ENCODE measurements around the gene ERI3. TPM values are rescaled to one million over a fixed set of nuclear protein-coding genes. Genes with fewer than 3 reads are reported as not detected.

Gene ERI3
- total RNA-seq, 1 donor from 2014 or later, result 96.1 TPM

DNA sequence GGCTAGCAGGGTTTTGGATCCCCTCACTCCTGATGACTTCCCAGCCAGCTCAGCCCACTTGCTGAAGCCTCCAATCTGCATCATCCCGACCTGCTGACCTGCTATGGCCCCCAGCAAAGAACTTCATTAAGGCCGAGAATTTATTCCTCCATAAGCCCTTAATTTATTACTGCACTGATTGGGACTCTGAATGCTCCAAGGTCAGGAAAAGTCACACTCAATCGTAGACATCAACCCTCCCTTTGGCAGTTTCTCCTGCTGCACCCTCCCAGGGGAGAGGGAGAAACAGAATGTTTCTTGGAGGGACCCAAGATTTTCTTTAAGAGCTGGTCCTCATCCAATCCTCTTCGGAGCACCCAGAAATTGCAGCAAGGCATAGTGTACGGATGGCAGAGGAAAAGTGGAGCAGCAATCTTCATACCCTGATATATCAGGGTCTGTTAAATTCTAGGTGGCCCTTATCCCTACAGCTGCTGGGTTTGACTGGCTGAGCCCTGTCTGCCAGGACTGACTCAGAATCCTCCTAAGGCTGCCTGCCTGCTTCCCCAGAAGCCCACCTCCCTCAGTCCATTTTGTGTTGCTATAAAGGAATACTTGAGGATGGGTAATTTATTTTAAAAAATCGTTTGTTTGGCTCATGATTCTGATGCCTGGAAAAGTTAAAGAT is 79.6 kb downstream of the ERI3 start:
- H3K36me3 Mint-ChIP-seq (ENCODE audit: insufficient read depth), result peaks cover 3% of the 10 kb centered on the region
- no peaks in the 10 kb centered on the region for H3K27me3 Mint-ChIP-seq
- TF ChIP-seq, protein P1, sequence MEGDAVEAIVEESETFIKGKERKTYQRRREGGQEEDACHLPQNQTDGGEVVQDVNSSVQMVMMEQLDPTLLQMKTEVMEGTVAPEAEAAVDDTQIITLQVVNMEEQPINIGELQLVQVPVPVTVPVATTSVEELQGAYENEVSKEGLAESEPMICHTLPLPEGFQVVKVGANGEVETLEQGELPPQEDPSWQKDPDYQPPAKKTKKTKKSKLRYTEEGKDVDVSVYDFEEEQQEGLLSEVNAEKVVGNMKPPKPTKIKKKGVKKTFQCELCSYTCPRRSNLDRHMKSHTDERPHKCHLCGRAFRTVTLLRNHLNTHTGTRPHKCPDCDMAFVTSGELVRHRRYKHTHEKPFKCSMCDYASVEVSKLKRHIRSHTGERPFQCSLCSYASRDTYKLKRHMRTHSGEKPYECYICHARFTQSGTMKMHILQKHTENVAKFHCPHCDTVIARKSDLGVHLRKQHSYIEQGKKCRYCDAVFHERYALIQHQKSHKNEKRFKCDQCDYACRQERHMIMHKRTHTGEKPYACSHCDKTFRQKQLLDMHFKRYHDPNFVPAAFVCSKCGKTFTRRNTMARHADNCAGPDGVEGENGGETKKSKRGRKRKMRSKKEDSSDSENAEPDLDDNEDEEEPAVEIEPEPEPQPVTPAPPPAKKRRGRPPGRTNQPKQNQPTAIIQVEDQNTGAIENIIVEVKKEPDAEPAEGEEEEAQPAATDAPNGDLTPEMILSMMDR (IDR thresholded peaks at IDR 0.05; ENCODE audit: unreplicated experiment), result no peak
- no peaks in the 10 kb centered on the region for H3K9me3 Mint-ChIP-seq (ENCODE audit: low read depth)
- H3K4me3 Mint-ChIP-seq (ENCODE audit: low read depth), result no peak overlapping the region
- peak overlapping the region; percentile 40 for H3K27ac Mint-ChIP-seq
- DNase-seq (ENCODE audit: low spot score, unreplicated experiment), result no peak
- H3K4me1 Mint-ChIP-seq (ENCODE audit: low read depth), result peaks cover 1% of the 10 kb centered on the region

DNA sequence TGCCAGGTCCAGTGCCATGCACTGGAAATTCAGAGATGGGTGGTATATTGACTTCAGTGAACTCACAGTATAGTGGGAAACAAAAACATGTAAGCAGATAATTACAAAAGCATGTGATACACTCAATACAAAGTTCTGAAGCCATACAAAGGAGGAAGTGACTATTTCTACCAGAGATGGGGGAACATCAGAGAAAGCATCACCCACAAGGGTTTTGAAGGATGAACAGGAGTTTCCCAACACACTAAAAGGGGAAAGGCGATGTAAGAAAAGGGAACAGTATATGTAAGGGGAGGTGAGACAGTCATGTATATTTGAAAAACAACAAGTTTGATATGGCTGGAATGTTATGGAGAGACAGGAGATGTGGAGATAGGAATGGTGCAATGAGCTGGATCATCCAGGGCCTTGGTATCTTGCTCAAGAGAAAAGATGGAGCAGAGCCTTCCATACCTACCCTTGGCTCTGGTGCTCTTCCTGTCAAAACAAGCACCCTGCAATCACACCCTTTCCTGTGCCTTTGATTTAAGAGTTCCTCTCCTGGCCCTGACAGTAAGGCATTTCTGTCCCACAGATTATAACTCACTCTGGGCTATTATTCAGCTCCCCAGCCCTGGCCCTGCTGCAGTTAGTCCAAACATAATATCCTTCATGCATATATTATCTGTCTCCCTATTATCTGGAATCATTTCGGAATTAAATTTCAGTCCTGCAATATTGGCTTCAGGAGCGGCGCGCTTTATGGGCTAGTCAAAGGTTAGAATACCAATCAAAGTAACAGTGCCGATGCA is 81.3 kb downstream of the ERI3 start:
- Mint-ChIP-seq H3K27ac (no peak overlapping the region), H3K36me3 (ENCODE audit: insufficient read depth) (peaks cover 2% of the 10 kb centered on the region), H3K9me3 (ENCODE audit: low read depth) (no peaks in the 10 kb centered on the region), H3K4me1 (ENCODE audit: low read depth) (peaks cover 1% of the 10 kb centered on the region), H3K27me3 (no peaks in the 10 kb centered on the region), H3K4me3 (ENCODE audit: low read depth) (no peak overlapping the region)
- no peak for DNase-seq (ENCODE audit: low spot score, unreplicated experiment)
- TF ChIP-seq, protein P1 (IDR thresholded peaks at IDR 0.05; ENCODE audit: unreplicated experiment), result no peak

DNA sequence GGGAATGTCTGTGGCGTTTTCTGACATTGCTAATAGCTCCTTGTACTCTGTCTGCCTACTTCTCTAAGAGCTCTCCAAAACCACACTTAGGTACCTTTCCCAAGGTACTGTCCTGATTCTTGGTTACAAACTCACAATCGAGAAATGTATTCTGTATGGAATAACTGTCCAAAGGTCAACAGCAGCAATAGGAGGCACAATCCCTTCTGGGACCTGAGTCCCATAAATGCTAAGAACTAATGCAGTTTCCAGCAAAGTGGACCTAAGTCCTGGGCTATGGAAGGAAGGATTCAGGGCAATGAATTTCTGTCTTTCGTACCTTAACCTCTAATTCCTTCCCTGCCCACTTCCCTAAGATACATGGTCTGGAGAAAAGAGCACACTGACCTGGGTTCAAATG is 82.1 kb downstream of the ERI3 start:
- Mint-ChIP-seq H3K4me3 (ENCODE audit: low read depth) (no peak overlapping the region), H3K36me3 (ENCODE audit: insufficient read depth) (peaks cover 2% of the 10 kb centered on the region), H3K27ac (no peak overlapping the region), H3K9me3 (ENCODE audit: low read depth) (no peaks in the 10 kb centered on the region), H3K4me1 (ENCODE audit: low read depth) (peaks cover 2% of the 10 kb centered on the region), H3K27me3 (no peaks in the 10 kb centered on the region)
- DNase-seq (ENCODE audit: low spot score, unreplicated experiment), result no peak
- TF ChIP-seq, protein P1 (IDR thresholded peaks at IDR 0.05; ENCODE audit: unreplicated experiment), result no peak

DNA sequence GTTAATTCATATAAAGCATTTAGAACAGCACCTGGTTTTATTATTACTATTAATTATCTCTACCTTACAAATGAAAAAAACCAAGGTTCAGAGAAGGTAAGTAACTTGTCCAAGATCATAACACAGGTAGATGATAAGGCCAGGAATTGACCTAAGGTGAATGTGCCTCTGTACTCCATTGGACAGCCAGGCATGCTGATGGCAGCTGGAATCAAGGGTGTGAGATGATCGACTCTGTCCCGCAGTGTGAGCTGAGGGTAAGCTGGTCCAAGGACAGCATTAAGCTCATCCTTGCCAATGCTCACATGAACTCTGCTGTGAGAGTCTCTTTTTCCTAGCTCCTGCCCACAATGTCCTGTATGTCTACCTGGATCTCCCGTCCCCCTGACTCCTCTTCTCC is 83.4 kb downstream of the ERI3 start:
- no peak for DNase-seq (ENCODE audit: low spot score, unreplicated experiment)
- Mint-ChIP-seq H3K4me1 (ENCODE audit: low read depth) (peaks cover 3% of the 10 kb centered on the region), H3K4me3 (ENCODE audit: low read depth) (no peak overlapping the region), H3K27me3 (no peaks in the 10 kb centered on the region), H3K27ac (no peak overlapping the region), H3K36me3 (ENCODE audit: insufficient read depth) (peaks cover 2% of the 10 kb centered on the region), H3K9me3 (ENCODE audit: low read depth) (no peaks in the 10 kb centered on the region)
- TF ChIP-seq, protein P1 (IDR thresholded peaks at IDR 0.05; ENCODE audit: unreplicated experiment), result no peak

DNA sequence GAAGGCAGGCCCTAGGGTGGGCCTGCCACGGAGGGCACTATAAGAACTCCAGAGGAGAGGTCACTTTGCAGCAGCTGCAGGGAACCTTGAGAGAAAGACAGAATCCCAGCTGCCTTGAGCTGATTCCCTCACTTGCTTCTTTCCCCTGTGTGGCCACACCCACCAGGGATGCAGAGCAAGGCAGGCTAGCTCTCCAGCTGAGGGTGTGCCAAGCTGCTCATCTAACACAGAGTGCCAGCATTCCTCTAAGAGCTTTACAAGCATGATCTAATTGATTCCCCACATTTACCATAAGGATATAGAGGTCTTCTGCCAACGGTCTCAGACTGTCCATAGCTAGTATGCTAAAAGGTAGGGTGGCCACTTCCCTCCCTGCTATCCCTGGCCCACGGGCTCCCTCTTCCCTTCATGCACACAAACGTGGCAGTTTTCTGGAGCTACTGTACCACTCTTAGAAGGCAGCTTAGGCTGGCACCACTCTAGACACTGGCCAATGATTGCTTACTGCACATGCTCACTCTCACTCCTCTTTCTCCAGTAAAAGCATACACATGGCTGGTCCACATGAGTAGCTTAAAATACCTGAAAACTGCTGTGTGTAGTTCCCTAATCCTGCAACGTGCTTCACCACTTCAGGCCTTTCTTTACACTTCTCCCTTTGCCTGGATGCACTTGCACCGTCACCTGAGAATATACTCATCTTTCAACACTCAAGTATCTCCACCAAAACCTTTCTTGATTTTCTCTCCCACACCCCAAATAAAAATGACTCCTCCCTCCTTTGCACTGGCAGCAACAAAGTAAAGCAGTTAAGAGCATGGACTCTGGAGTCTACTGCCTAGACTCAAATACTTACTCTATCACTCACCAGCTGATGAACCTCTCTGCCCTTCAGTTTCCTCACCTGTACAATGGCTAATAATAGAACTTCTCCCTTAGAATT is 84.1 kb downstream of the ERI3 start:
- H3K27me3 Mint-ChIP-seq, result no peaks in the 10 kb centered on the region
- no peak overlapping the region for H3K4me3 Mint-ChIP-seq (ENCODE audit: low read depth)
- no peak for DNase-seq (ENCODE audit: low spot score, unreplicated experiment)
- TF ChIP-seq, protein P1 (IDR thresholded peaks at IDR 0.05; ENCODE audit: unreplicated experiment), result no peak
- H3K9me3 Mint-ChIP-seq (ENCODE audit: low read depth), result no peaks in the 10 kb centered on the region
- peaks cover 3% of the 10 kb centered on the region for H3K4me1 Mint-ChIP-seq (ENCODE audit: low read depth)
- no peak overlapping the region for H3K27ac Mint-ChIP-seq
- H3K36me3 Mint-ChIP-seq (ENCODE audit: insufficient read depth), result peaks cover 2% of the 10 kb centered on the region

Measured in progenitor cell of endocrine pancreas (in vitro differentiated cells).